Stimulated activated CD4-positive, alpha-beta T cell treated with anti-CD3 and anti-CD28 coated beads, TNF-alpha, amount 100 ng/mL, for 24 hours (primary cell): ENCODE data around the gene LCNL1.

ENCODE experiments used
- DNase-seq, 3 experiments: peaks; one replicate each; pipeline ENCODE4 v3.0.0-alpha.2; 2020; ENCODE audit warnings: low read depth in 3 of 3

The LCNL1 gene

DNA sequence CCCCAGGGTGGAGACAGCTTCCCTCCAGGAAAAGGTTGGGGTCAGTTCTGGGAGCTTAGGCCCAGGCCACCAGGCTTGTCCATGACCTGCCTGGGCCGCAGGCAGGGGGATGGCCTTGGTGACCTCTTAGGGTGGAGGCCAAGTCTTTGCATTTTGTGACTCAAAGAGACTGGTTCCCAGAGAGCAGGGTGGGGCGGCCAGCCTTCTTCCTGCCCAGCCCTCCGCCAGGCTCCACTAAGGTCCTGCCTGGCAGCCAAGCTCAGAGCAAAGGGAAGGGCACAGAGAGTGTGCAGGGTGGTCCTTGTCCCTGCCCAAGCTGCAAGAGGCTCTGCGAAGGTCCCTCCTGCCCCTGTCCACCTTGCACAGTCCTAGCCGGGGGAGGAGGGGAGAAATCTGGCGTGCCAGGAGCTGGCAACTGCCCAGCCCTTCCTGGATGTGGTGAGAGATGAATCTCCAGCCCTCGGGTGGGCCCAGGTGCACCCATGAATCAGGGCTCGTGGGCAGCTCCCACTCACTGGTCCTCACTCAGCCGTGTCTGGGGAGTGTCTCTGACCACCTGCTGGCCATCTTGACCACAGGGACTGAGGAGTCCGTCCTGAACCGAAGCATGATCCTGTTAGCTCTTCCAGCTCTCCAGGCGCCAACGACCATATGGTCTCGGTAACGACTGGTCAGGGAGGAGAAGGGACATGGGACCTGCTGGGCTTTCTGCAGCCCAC, 7.8 kb upstream of the LCNL1 start:
- no peak for DNase-seq

DNA sequence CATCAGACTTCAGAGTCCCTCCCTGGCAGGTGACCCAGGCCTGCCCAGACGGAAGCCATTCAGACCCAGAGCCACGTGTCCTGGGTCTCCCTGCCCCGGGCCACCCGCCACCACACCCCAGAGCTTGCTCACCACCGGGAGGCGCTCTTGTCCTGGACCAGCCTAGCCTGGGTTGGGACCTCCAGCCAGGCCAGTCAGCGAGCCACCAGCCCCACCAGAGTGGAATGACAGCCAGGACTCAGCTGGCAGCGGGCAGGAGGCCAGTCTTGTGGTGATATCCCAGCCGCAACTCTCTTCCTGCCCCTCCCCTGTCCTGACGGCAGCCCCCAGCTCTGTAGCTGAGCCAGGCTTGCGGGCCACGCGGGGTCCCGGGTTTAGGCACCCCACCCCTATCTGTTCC, 7.1 kb upstream of the LCNL1 start:
- DNase-seq: no peak

DNA sequence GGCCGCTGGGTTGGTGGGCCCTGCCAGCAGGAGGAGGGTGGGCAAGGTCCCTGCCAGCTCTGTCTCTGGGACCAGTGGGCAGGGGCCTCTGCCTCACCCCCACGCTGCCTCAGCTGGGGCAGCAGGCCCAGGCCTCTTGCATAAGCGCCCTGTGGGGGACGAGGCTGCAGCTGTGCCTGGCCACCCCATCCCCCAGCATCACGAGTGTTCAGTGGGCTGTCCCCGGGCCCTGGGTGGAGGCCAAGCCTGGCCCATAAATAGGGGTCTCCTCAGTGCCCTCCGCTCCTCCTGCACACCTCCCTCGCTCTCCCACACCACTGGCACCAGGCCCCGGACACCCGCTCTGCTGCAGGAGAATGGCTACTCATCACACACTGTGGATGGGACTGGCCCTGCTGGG, 5.6 kb upstream of the LCNL1 start, which contains the start of gene PTGDS:
Gene PTGDS (plus strand): TSS at position 282 of the 400 bp plus-strand sequence. CDS start 75 bp downstream, at position 357.
- DNase-seq: no peak

DNA sequence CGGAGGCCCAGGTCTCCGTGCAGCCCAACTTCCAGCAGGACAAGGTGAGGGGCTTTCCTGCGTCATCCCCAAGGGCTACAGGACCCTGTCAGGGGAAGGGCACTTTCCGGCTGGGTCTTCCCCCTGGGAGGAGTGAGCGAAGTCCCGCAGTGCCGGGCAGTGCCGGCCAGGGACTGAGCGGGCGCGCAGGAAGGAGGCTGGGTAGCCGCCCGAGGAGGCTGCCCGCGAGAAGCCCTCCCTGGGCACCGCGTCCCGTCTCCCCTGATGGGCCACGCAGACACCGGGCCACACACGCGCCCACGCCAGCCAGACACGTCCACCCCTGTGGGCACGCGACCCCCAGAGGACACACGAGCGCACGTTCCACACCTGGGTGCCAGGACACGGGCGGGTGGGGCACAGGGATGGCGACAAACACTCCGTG, 5.1 kb upstream of the LCNL1 start:
- no peak for DNase-seq

DNA sequence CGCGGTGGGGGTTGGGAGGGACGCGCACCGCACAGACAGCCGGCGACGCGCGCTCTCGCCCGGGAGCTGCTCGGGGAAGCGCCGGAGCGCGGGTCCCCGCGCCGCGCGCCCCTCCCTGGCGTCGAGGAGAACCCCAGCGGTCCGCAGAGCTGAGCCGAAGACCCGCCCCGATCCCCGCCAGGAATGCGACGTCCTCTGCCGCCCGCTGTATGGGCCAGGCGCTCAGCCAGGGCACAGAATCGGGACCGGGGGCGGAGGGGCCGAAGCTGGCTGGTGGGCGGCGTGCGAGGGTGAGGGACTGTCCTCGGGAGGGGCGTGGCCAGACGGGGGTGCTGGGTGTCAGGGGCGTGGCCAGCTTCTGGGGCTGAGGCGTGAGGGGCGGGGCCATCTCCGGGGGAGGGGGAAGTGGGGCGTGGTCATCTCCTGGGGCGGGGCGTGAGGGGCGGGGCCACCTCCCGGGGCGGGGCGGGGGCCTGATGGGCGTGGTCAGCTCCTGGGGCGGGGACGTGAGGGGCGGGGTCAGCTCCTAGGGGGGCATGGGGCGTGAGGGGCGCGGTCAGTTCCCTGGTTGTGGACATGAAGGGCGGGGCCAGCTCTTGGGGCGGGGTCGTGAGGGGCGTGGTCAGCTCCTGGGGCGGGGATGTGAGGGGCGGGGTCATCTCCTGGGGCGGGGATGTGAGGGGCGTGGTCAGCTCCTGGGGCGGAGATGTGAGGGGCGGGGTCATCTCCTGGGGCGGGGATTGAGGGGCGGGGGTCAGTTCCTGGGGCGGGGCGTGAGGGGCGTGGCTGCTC, 4.5 kb upstream of the LCNL1 start:
- peak; percentile 40 to 60 (median 47) for DNase-seq

DNA sequence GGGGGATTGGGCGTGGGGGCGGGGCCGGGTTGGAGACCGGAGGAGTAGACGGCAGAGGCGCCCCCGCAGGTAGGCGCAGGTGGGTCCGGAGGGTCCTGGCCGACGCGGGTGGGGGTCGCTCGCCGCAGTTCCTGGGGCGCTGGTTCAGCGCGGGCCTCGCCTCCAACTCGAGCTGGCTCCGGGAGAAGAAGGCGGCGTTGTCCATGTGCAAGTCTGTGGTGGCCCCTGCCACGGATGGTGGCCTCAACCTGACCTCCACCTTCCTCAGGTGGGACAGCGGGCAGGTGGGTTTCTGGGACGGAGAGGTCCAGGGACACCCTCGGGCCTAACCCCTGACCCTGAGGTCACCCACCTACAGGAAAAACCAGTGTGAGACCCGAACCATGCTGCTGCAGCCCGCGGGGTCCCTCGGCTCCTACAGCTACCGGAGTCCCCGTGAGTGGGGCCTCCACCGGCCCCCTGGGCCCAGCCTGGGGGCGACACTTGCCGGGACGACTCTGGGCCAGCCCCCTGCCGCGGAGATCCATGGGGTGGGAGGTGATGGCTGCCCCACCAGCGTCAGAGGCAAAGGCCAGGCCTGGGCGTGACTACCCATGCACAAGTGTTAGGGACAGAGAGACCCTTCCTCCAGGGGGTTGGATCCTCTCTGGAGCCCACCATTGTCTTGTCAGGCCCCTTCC, 3.8 kb upstream of the LCNL1 start:
- no peak for DNase-seq

DNA sequence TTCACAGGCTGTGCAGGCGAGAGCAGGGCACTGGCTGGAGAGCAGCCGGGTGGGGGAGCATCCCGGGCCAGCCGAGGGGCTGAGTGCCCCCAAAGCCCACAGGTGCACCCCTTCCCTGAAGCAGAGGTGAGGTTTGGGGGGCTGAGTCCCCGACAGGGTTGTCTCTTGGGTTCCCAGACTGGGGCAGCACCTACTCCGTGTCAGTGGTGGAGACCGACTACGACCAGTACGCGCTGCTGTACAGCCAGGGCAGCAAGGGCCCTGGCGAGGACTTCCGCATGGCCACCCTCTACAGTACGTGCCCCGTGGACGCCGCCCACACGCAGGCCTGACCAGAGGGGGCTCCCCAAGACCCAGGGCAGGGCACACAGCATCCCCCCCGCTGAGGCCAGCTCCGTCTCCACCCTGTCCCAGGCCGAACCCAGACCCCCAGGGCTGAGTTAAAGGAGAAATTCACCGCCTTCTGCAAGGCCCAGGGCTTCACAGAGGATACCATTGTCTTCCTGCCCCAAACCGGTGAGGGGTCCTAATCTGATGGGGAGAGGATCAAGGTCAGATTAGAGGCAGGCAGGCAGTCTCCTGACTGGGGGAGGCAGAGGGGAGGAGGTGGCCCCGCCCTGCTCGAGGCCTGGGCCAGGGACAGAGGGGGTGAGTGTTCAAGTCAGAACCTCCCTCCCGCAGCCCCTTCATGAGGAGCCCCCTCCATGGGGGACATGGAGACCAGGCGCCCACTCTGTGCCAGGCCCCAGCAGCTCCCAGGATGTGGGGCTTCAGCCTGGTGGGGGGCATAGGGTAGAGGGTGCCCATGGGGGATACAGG, 2.8 kb upstream of the LCNL1 start:
- DNase-seq: no peak

DNA sequence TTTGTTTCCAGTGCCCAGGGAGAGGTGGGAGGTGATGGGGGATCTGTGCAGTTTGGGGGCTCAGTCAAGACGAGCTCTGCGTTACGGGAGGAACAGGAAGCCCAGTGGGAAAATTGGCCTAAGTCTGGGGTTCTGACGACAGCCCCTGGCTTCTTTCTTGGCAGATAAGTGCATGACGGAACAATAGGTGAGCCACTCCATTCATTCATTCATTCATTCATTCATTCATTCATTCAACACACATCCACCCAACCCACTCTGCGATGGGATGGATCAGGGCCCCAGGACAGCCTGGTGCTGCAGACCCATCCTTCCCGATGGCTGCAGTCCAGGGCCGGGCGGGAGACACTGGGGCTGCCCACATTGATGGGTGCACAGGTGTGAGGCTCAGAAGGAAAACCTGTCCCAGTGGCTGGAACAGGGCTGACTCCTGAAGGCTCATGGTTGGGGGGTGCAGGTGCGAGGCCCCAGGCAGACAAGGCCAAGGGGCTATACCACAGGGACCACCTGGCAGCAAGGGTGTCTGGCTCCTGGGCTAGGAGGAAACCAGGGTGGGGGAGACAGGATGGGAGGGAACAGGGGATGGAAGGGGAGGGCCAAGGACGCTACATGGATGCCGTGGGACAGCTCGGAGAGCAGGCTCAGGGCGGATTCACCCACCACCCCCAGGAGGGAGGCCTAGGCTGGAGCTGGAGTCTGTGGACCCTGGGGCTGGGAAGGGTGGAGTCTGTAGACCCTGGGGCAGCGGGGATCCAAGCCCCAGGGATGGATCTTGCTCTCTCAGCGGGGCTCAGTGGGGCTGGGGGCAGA, 1.9 kb upstream of the LCNL1 start:
- DNase-seq: no peak

DNA sequence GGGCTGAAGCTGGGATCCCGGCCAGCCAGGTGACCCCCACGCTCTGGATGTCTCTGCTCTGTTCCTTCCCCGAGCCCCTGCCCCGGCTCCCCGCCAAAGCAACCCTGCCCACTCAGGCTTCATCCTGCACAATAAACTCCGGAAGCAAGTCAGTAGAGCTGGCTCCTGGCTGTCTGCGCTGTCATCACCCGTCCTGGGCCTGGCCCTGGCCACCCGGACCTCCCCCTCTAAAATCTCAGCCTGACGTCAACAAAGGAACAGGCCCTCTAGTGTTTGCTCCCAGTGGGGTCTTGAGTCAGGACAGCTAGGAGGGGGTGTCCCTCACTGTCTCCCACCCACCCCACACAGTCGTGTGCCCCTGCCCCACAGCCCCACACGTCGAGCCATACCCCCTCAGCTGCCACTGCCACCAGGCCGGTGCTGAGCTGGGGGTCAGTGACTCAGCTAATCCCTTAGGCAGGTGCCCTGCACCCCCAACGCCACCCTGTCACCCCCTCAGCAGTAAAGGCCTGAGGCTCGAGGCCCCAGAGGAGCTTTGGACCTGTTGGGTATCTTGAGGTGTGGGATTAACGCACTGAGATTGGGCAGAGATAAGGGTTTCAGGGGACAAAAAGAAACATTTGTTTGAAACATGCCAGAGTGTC, 1.1 kb upstream of the LCNL1 start:
- no peak for DNase-seq

DNA sequence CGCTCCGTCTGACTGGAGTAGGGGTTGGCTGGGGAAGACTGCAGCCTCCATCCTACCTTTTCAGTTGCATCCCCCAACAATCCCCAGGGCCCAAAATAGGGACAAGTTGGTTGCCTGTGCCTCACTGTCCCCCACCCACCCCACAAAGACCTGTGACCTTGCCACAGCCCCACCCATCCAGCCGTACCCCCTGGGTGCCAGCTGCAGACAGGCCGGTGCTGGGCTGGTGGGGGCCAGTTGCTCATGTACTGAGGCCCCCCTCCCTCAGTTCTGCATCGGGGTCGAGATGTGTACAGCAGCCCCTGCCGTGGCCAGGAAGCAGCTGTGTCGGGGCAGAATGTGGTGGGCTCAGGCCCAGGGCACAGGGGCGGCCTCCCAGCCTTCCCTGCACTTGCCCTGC, 374 bp downstream of the LCNL1 start:
- DNase-seq: no peak

DNA sequence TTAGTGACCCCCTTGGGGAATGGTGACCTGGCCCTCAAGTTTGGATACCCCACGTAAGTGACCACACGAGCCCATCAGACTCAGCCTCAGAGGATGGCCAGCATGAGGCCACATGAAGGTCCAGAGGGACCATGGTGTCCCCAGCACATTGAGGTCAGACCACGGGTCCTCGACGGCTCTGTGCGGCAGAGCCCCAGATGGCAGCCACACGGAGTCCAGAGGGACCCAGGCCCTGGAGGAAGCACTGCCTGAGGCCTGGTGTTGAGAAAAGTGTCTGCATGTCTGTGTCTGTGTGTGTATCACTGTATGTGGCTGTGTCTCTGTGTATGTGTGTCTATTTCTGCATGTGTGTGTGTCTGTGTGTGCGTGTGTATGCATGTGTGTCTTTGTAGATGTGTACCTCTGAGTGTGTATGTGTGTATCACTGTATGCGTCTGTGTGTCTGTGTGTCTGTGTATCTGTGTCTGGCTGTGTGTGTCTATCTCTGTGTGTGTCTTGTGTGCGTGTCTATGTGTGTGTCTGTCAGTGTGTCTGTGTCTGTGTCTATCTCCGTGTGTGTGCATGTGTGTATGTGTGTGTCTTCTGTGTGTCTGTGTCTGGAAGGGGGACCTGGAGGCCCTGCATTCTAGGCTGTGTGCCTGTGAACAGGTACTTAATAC, 992 bp downstream of the LCNL1 start:
- no peak for DNase-seq

DNA sequence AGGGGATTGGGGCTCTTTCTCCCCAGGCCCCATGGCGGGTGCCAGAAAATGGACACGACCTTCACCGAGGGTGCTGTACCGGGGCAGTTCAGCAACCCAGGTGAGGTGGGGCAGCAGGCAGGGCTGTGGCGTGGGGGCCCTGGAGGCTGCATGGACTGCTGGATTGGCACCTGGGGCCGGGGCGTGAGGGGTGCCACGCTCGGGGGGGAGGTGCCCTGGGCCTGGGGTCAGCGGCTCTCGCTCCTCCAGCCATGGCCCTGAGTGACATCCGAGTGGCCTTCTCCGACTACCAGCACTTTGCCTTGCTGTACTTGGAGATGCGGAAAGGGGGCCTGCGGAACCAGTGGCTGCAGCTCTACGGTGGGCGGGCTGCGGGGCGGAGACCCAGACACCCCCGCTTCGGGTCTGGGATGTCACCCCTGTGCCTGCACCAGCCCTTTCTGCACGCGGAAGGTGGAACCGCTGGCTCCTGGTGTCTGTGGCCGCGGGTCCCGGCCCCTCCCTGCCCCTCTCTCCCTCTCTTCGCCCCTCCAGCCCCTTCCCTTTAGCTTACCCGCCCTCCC, 1.8 kb downstream of the LCNL1 start:
- DNase-seq: no peak

DNA sequence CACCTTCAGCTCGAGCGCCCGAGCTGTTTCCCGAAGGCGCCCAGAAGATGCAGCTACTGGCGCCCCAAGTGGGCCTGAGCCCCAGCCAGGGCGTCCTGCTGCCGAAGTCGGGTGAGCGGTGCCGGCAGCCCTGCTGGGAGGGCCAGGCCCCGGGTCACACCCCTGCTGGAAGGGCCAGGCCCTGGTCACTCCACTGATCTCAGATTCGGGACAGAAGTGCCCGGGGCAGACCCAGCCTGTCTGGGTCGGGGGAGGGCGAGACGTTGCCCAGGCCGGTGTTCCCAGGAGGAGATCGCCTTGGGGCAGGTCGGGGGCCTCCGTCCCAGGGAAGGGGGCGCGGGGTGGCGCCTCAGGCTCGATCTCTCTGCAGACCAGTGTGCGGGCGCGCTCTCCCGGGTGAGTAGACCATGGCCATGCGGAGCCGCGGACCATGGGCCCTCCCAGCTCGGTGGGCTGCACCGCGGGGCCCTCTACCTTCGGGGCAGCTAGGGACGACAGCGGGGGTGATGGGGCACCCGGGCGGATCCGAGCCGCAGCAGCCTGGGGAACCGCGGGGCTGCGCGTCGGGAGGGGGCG, 2.3 kb downstream of the LCNL1 start:
- DNase-seq: no peak

DNA sequence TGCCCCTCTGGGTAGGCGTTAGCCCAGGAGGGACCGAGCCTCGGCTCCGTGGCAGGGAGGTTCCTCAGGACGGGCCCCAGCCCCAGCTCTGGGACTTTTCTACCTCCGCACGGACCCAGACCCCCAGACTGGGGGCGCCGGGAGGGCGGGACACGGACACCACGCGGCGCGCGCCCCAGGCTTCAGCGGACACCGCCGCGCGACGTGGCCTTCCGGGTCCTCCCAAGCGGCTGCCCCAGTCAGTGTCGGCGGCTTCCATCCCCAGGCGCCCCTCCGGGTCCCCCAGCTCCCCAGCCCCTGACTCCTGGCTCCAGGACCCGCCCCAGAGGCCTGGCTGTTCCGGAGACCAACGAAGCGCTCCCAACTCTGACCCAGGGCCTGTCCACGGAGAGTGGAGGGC, 3.1 kb downstream of the LCNL1 start:
- DNase-seq: no peak

DNA sequence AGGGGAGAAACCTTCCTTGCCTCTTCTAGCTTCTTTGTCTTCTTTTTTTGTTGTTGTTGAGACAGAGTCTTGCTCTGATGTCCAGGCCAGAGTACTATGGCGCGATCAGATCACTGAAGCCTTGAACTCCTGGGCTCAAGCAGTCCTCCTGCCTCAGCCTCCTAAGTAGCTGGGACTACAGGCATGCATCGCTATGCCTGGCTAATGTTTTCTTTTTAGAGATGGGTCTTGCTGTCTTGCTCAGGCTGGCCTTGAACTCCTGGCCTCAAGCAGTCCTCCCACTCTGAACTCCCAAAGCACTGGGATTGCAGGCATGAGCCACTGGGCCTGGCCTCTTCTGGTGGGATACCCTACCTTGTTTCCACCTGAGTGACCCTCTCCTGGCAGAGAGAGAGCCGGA, 6.1 kb downstream of the LCNL1 start:
- DNase-seq: no peak

DNA sequence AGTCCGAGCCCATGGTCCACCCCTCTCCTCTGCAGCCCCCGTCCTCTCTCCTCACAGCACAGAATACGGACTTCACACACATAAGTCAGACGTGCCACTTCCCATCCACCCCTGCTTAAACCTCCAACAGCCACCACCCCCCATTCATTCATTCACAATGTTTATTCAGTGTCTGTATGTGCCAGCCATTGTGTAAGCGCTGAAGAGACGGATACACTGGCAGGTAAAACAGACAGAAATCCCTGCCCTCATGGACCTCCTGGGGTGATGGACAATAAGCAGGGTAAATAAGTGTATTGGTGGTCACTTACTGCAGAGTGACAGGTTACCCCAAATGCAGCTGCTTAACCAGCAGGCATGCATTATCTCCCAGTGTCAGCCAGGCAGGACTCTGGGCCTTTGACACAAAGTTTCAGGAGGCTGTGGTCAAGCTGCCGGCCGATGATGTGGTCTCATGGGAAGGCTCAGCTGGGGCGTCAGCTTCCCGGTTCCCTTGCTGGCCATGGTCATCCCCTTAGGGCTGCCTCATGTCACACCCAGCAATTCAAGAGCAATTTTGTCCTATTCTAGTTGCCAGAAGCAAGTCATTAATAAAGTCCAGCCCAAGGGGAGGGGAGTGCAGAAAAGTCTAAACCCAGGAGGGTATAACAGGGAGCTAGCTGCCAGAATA, 7.6 kb downstream of the LCNL1 start:
- DNase-seq: no peak

DNA sequence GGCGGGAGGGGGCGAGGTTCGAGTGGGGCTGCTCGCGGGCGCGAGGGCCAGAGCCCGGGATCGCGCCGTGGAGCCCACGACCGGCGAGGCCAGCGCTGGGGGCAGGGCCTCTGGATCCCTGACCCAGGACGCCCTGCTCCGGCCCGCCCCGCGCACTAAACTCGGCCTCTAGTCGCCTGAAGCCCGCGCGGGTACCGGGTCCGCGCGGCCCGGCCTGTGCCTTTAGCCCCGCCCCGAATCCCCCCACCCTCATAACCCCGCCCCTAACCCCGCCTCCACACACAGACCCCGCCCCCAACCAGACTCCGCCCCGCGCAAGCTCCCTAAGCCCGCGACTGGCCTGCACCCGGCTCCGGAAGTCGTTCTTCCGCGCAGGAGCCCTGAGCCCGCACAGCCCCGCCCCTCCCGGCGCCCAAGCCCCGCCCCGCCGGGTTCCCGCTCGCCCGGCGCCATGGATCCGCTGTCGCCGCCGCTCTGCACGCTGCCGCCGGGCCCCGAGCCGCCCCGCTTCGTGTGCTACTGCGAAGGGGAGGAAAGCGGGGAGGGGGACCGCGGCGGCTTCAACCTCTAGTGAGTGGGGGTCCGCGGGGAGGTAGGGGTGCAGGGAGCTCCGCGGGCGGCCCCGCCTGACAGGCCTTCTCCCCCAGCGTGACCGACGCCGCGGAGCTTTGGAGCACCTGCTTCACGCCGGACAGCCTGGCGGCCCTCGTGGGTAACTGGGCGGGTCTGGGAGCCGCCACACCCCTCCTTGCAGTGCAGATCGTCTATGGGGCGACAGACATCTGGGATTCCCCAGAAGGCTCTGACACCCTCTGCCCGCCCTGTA, 9.4 kb downstream of the LCNL1 start, which contains the start of gene PAXX:
Gene PAXX (plus strand): TSS at position 430 of the 826 bp plus-strand sequence. CDS start 22 bp downstream, at position 452.
- DNase-seq: peak; percentile 86 to 95 (median 89)
